ENCODE data around the gene WDR44.

WDR44 gene

DNA sequence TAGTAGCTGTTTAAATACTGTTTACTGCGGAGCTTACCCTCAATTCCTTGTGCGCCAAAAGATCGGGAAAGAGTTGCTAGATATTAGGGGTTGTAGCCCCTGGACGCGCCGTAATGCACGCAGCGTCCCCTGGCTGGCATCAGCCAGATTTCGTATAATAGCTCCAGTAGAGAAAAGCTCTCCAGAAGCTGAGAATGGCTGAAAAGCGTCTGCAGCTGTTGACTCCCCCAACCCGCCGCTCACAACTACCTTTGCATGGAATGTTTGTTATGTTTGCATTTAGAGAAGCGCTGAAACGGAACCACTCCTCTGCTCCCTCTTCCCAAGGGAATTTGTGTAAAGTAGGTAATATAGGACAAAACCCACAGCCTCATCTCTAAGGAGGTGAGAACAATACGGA lies 153.4 kb downstream of the WDR44 start:
- no peak for DNase-seq (ENCODE audit: low read depth, low spot score)
- H3K4me3 ChIP-seq (ENCODE audit: low read length) = no peak overlapping the region

All from Jurkat, Clone E6-1 (cell line).